ENCODE data around the gene CDKN3.
"Not testable (repeated sequence)": the region's sequence is repeated elsewhere in the genome, so short reads cannot be mapped to it uniquely, and the experiment has no call there.

GRCh38 chr14:54437954-54438353 lies 41.1 kb downstream of the CDKN3 start:
- TF ChIP-seq CTCF, POLR2A (IDR thresholded peaks at IDR 0.05): not testable (repeated sequence)
